Measurements from ENCODE around the gene E2F3. TPM values are rescaled to one million over a fixed set of nuclear protein-coding genes. Genes with fewer than 3 reads are reported as not detected.

Gene E2F3
- total and polyA plus RNA-seq, 10 of the 15 experiments (the other 5 are each of a cell fraction or from before 2014, with no cell fraction given), result 5.1 to 16.8 (median 10.6) TPM

DNA sequence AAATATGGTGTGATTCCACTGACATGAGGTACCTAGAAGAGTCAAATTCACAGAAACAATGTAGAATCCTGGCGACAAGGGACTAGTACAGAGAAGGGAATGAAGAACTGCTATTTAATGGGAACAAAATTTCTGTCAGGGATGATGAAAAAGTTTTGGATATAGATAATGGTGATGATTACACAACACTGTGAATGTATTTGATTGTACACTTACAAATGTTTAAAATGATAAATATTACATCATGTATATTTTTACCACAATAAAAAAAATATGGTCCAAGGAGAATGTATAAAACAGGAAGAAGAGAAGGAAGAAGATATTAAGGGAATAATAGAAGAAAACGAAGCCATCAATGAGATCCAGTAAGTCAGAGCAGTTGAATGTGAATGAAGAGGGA, 8.4 kb upstream of the E2F3 start:
- ChIA-PET SMC1A (ENCODE audit: uncharacterized antibody, unreplicated experiment) (no interaction called here), RAD21 (ENCODE audit: unreplicated experiment) (no interaction called here), POLR2A (no interaction called here), CTCF (no interaction called here)
- 31% methylated on average over 2 of the region's 2 CpGs for WGBS (ENCODE audit: insufficient coverage, insufficient replicate concordance, low lambda C conversion rate, missing lambda C conversion rate)
- H3K4me2 ChIP-seq (ENCODE audit: control insufficient read depth, insufficient read depth), result no peak overlapping the region
- H3K79me2 ChIP-seq (ENCODE audit: control insufficient read depth, insufficient read depth, low read length), result no peaks in the 10 kb centered on the region
- FAIRE-seq, result no peak
- H3K36me3 ChIP-seq (ENCODE audit: control insufficient read depth in 2 of 2, insufficient read depth in 2 of 2, low read length in 1 of 2), result no peaks in the 10 kb centered on the region
- BruUV-seq (replicated peaks), result no TSS peak
- no peak for ATAC-seq
- TF ChIP-seq ASH2L (IDR thresholded peaks at IDR 0.05; ENCODE audit: borderline replicate concordance, low read depth), result no peak
- TF ChIP-seq SMAD5 (IDR thresholded peaks at IDR 0.05; ENCODE audit: low read depth), result no peak
- no peak for TF ChIP-seq ZNF274 (IDR thresholded peaks at IDR 0.05; ENCODE audit: insufficient read depth, insufficient read length)
- TF ChIP-seq HDAC2 (IDR thresholded peaks at IDR 0.05), result no peak
- no peak for TF ChIP-seq RELB (IDR thresholded peaks at IDR 0.05; ENCODE audit: low read depth)
- no peak for TF ChIP-seq SREBF2 (IDR thresholded peaks at IDR 0.05; ENCODE audit: low read length)
- no peak for TF ChIP-seq ETV6 (conservative IDR thresholded peaks at IDR 0.05 in 1 of 2, IDR thresholded peaks at IDR 0.05 in 1 of 2; ENCODE audit: borderline replicate concordance in 1 of 2, low read depth in 1 of 2)
- TF ChIP-seq YY1 (IDR thresholded peaks at IDR 0.05; ENCODE audit: low read depth, low read length), result no peak
- TF ChIP-seq, protein P1, sequence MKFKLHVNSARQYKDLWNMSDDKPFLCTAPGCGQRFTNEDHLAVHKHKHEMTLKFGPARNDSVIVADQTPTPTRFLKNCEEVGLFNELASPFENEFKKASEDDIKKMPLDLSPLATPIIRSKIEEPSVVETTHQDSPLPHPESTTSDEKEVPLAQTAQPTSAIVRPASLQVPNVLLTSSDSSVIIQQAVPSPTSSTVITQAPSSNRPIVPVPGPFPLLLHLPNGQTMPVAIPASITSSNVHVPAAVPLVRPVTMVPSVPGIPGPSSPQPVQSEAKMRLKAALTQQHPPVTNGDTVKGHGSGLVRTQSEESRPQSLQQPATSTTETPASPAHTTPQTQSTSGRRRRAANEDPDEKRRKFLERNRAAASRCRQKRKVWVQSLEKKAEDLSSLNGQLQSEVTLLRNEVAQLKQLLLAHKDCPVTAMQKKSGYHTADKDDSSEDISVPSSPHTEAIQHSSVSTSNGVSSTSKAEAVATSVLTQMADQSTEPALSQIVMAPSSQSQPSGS (IDR thresholded peaks at IDR 0.05; ENCODE audit: low read length), result no peak
- no peak for TF ChIP-seq JUND (IDR thresholded peaks at IDR 0.05; ENCODE audit: low read depth, low read length)
- no peak for TF ChIP-seq NFIC (IDR thresholded peaks at IDR 0.05; ENCODE audit: low read depth, low read length)
- no peak for TF ChIP-seq CREM (IDR thresholded peaks at IDR 0.05; ENCODE audit: low read depth)
- TF ChIP-seq KDM1A (IDR thresholded peaks at IDR 0.05; ENCODE audit: borderline replicate concordance), result no peak
- TF ChIP-seq STAT3 (IDR thresholded peaks at IDR 0.05; ENCODE audit: low read depth, low read length), result no peak
- in situ Hi-C loops (cut with MboI), result no loop called here
- intact Hi-C loops (cut with micrococcal nuclease; ENCODE audit: unreplicated experiment), result no loop called here
- H3K4me1 ChIP-seq (ENCODE audit: control insufficient read depth, insufficient read depth, low read length), result no peaks in the 10 kb centered on the region
- no peaks in the 10 kb centered on the region for H3K27me3 ChIP-seq (replicated peaks in 1 of 2; ENCODE audit: control insufficient read depth in 2 of 2, insufficient read depth in 2 of 2, low read length in 1 of 2)
- no peaks in the 10 kb centered on the region; the same call in 2 of the 3 replicates for H3K9me3 ChIP-seq (replicated peaks; ENCODE audit: control insufficient read depth, insufficient read depth, low read length)
- no peak for DNase-seq (ENCODE audit: low read depth, low spot score)
- no peak overlapping the region for H3K4me3 ChIP-seq
- no peak overlapping the region for H2AFZ ChIP-seq (ENCODE audit: control insufficient read depth, low read depth, low read length)
- H4K20me1 ChIP-seq (ENCODE audit: control insufficient read depth, insufficient read depth), result no peaks in the 10 kb centered on the region
- no peak overlapping the region for H3K9ac ChIP-seq (ENCODE audit: control insufficient read depth, insufficient read depth, low read length)
- H3K27ac ChIP-seq (ENCODE audit: control insufficient read depth, insufficient read depth), result no peak overlapping the region
